ENCODE measurements around the gene CNOT6L. TPM values are rescaled to one million over a fixed set of nuclear protein-coding genes. Genes with fewer than 3 reads are reported as not detected.

The CNOT6L gene
- total RNA-seq, 1 experiment from 2014 or later = 14.5 TPM

DNA sequence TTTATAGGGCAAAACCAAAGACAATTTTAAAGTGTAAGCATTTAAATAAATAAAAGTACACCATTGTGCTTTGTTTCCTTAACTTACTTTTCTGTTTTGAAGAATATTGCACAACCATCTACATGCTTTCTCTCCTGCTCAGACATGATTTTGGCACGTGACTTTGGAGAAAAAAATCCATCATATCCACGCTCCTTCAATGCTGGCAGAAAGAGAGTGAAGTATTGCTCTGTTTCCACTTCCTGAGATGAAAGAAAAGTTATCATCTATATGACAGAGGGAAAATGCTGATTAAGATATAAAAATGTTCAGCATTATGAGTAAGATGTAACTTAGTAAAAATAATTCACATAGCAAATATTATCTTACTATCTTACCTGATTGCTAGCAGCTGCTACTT, 77.1 kb downstream of the CNOT6L start:
- Histone ChIP-seq H2AK5ac (ENCODE audit: insufficient read length, low read length) (no peak overlapping the region), H3K56ac (ENCODE audit: insufficient read length, low read depth, low read length) (no peak overlapping the region), H3K4me1 (ENCODE audit: insufficient read depth, low read length) (no peaks in the 10 kb centered on the region), H3K23me2 (ENCODE audit: insufficient read length, low read depth, low read length, poor library complexity, severe bottlenecking) (no peaks in the 10 kb centered on the region), H2BK120ac (ENCODE audit: low read depth, low read length, poor library complexity, severe bottlenecking) (no peak overlapping the region), H3K27me3 (ENCODE audit: insufficient read depth, low read length) (no peaks in the 10 kb centered on the region), H2BK5ac (ENCODE audit: insufficient read length, low read length) (no peak overlapping the region), H2BK15ac (ENCODE audit: low read depth, low read length) (no peak overlapping the region), H4K8ac (replicated peaks; ENCODE audit: insufficient read length, low read depth, low read length) (no peak overlapping the region), H3K79me2 (ENCODE audit: insufficient read depth, low read length) (no peaks in the 10 kb centered on the region), H2AFZ (ENCODE audit: low read length) (no peak overlapping the region), H3K4ac (ENCODE audit: low read depth, low read length) (no peak overlapping the region), H4K20me1 (ENCODE audit: control insufficient read depth, insufficient read depth, insufficient read length) (no peaks in the 10 kb centered on the region), H3K4me2 (ENCODE audit: insufficient read depth, insufficient read length, low read length) (no peak overlapping the region), H3K14ac (ENCODE audit: insufficient read depth, low read length) (no peak overlapping the region), H4K91ac (ENCODE audit: insufficient read length, low read depth, low read length) (no peak overlapping the region), H4K5ac (ENCODE audit: insufficient read length, low read depth, low read length) (no peak overlapping the region), H2BK20ac (ENCODE audit: low read depth, low read length, poor library complexity, severe bottlenecking) (no peak overlapping the region), H3K9me3 (ENCODE audit: control insufficient read depth, low read depth, low read length) (no peaks in the 10 kb centered on the region), H3T11ph (ENCODE audit: low read length) (no peak overlapping the region), H3K18ac (ENCODE audit: insufficient read length, low read depth, low read length) (no peak overlapping the region), H3K23ac (ENCODE audit: insufficient read length, low read depth, low read length) (no peak overlapping the region), H2BK12ac (ENCODE audit: insufficient read length, low read depth, low read length) (no peak overlapping the region), H3K27ac (ENCODE audit: insufficient read length, low read depth, low read length) (no peak overlapping the region), H3K9ac (ENCODE audit: extremely low read depth, insufficient read length, low read length) (no peak overlapping the region), H3K79me1 (ENCODE audit: insufficient read depth, low read depth, low read length, poor library complexity, severe bottlenecking) (no peaks in the 10 kb centered on the region)
- Mint-ChIP-seq H3K4me3 (no peak overlapping the region), H3K4me1 (no peaks in the 10 kb centered on the region), H3K27ac (no peak overlapping the region), H3K9me3 (no peaks in the 10 kb centered on the region), H3K27me3 (ENCODE audit: low read depth) (no peaks in the 10 kb centered on the region), H3K36me3 (ENCODE audit: insufficient read depth in 1 of 3, low read depth in 3 of 3) (0 out of 7 replicates have a peak, but pooled peaks cover 0 to 2% (median 0%) of the 10 kb centered on the region in 3 experiments)
- no CpG with 5 or more reads among the region's 2 CpGs for WGBS (ENCODE audit: extremely low coverage, insufficient read length, low lambda C conversion rate)
- TF ChIP-seq, protein P1, sequence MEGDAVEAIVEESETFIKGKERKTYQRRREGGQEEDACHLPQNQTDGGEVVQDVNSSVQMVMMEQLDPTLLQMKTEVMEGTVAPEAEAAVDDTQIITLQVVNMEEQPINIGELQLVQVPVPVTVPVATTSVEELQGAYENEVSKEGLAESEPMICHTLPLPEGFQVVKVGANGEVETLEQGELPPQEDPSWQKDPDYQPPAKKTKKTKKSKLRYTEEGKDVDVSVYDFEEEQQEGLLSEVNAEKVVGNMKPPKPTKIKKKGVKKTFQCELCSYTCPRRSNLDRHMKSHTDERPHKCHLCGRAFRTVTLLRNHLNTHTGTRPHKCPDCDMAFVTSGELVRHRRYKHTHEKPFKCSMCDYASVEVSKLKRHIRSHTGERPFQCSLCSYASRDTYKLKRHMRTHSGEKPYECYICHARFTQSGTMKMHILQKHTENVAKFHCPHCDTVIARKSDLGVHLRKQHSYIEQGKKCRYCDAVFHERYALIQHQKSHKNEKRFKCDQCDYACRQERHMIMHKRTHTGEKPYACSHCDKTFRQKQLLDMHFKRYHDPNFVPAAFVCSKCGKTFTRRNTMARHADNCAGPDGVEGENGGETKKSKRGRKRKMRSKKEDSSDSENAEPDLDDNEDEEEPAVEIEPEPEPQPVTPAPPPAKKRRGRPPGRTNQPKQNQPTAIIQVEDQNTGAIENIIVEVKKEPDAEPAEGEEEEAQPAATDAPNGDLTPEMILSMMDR (conservative IDR thresholded peaks at IDR 0.05) = no peak
- no peak for DNase-seq

Measured in H9 (cell line).